AG04449 (cell line): ENCODE measurements around the gene DYNLL2.
"Not testable (repeated sequence)": the region's sequence is repeated elsewhere in the genome, so short reads cannot be mapped to it uniquely, and the experiment has no call there.

ENCODE experiments used
- CTCF ChIA-PET: fragments of 350-600 bp; formaldehyde crosslinking; extraction: SDS; loops from one replicate; lab custom pipeline; 2021; ENCODE audit warnings: antibody characterized with exemption; lab: Yijun Ruan, JAX
- POLR2A ChIA-PET: fragments of 400-600, 350-600 bp; formaldehyde crosslinking; extraction: SDS; loops from one replicate; lab custom pipeline; 2020; ENCODE audit warnings: antibody characterized with exemption, inconsistent platforms; lab: Yijun Ruan, JAX
- DNase-seq: peaks from one replicate; pipeline ENCODE4 v3.0.0-alpha.2; 2010; ENCODE audit warnings: low read depth, low spot score
- H3K4me3 ChIP-seq: 2 replicates; pipeline ENCODE4 v1.5.1; 2011; ENCODE audit warnings: low read depth, mild to moderate bottlenecking, control low read depth, low read length
- TF ChIP-seq, protein P1 (sequence below): IDR thresholded peaks from one replicate; pipeline ENCODE4 v1.5.1; 2011; ENCODE audit warnings: mild to moderate bottlenecking, moderate library complexity, low read length, control low read depth, inconsistent platforms; ENCODE audit not compliant: insufficient read depth; ENCODE audit errors: missing control alignments

The DYNLL2 gene

DNA sequence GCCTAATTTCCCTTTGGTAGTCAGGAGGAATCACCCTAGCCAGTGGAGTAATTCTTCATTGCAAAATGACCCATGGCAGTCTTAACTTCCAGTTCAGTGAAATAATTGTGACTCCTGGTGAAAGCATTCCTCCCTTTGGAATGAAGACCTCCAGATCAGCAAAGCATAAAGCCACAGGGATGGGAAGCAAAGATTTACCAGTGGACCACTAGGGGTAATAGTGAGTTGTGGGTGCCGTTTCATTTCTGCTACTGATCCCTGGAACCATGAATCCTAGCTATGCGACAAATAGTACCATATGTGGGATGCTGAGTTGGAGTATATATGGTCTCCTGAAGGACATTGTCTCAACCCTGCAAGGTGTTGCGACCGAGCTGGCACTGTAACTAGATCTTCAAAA, 13.7 kb downstream of the DYNLL2 start:
- ChIA-PET CTCF (interaction anchor here (1.1 to 1.9 kb wide), 4 partner anchors 9 to 263 kb away, joined by 3 to 5 read pairs (median 4); no protein-coding TSS in a partner anchor), POLR2A (interaction anchor here (0.6 kb wide), 1 partner anchor 363 kb away, joined by 3 read pairs; no protein-coding TSS in a partner anchor)
- no peak for DNase-seq
- TF ChIP-seq, protein P1, sequence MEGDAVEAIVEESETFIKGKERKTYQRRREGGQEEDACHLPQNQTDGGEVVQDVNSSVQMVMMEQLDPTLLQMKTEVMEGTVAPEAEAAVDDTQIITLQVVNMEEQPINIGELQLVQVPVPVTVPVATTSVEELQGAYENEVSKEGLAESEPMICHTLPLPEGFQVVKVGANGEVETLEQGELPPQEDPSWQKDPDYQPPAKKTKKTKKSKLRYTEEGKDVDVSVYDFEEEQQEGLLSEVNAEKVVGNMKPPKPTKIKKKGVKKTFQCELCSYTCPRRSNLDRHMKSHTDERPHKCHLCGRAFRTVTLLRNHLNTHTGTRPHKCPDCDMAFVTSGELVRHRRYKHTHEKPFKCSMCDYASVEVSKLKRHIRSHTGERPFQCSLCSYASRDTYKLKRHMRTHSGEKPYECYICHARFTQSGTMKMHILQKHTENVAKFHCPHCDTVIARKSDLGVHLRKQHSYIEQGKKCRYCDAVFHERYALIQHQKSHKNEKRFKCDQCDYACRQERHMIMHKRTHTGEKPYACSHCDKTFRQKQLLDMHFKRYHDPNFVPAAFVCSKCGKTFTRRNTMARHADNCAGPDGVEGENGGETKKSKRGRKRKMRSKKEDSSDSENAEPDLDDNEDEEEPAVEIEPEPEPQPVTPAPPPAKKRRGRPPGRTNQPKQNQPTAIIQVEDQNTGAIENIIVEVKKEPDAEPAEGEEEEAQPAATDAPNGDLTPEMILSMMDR: no peak
- H3K4me3 ChIP-seq: no peak overlapping the region

DNA sequence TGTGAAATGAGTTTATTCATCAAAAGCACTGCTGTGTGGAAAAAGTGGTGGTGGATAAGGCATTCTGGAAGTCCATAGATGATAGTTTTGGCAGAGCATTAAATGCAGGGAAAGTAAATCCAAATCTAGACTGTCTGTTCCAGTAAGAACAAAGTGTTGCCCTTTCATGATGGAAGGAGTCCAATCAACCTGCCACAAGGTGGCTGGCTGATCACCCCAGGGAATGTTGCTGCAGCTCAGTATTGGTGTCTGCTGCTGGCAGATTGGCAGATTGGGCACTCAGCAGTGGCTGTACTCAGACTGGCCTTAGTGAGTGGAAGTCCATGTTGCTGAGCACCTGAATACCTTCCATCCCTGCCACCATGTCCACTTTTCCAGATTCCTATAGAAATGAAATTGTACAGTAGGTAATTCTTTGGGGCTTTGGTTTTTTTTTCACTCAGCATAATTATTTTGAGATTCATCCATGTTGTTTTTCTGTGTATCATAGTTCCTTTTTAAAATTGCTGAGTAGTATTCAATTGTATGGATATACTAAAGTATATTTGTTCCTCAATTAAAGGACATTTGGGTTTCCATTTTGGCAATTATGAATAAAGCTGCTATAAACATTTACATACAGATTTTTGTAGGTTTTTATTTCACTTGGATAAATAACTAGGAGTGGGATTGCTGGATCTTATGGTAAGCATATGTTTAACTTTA, 14.3 kb downstream of the DYNLL2 start:
- CTCF ChIA-PET: interaction anchor here (1.1 to 1.9 kb wide), 3 partner anchors 15 to 96 kb away, joined by 3 to 5 read pairs (median 3); no protein-coding TSS in a partner anchor
- POLR2A ChIA-PET: no interaction called here
- DNase-seq: no peak
- H3K4me3 ChIP-seq: no peak overlapping the region
- TF ChIP-seq, protein P1: no peak

DNA sequence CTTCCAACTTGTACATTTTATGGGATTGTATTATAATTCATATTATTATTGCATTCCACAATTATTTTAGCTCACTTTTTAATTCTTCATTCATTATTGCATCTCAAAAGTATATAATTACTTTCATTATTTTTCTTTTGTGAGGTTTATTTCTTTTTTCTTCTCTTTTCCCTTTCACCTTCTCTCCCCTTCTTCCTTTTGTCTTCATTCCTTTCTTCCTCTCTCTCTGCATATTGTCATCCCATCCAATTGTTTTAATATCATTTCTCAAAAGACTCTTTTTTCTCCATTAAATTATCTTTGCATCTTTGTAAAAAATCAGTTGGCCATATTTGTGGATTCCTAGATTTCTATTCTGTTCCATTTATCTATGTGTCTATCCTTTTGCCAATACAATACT, 17.3 kb downstream of the DYNLL2 start:
- no peak overlapping the region for H3K4me3 ChIP-seq
- TF ChIP-seq, protein P1: no peak
- no peak for DNase-seq
- CTCF ChIA-PET: interaction anchor here (1.6 to 2.1 kb wide), 2 partner anchors 13 to 101 kb away, joined by 6 to 14 read pairs; no protein-coding TSS in a partner anchor
- POLR2A ChIA-PET: no interaction called here

GRCh38 chr17:58101898-58102297, 18.7 kb downstream of the DYNLL2 start:
- H3K4me3 ChIP-seq, DNase-seq, POLR2A ChIA-PET: not testable (repeated sequence)
- CTCF ChIA-PET: interaction anchor here (1.2 to 2.1 kb wide), 3 partner anchors 11 to 102 kb away, joined by 3 to 14 read pairs (median 6); no protein-coding TSS in a partner anchor

DNA sequence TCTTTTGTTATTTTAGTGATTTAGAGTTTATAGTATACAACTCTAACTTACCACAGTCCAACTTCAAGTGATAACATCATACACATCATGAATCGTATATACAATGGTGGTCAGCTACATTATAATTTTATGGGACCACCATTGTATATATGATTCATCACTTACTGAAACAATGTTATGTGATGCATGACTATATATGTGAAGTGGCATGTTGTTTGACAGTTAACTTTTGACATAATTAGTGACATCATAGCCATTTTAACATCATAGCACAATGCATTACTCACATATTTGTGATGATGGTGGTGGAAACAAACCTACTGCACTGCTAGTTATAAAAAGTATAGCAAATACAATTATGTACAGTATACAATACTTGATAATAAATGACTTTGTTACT, 21.9 kb downstream of the DYNLL2 start:
- POLR2A ChIA-PET: no interaction called here
- no peak overlapping the region for H3K4me3 ChIP-seq
- CTCF ChIA-PET: no interaction called here
- TF ChIP-seq, protein P1: no peak
- no peak for DNase-seq

GRCh38 chr17:58107306-58107705, 24.1 kb downstream of the DYNLL2 start:
- H3K4me3 ChIP-seq: no peak overlapping the region
- ChIA-PET POLR2A (no interaction called here), CTCF (interaction anchor here (1.0 kb wide), 1 partner anchor 249 kb away, joined by 3 read pairs; no protein-coding TSS in a partner anchor)
- DNase-seq: no peak
- TF ChIP-seq, protein P1: no peak
